Measurements from ENCODE around the gene TMCO6. TPM values are rescaled to one million over a fixed set of nuclear protein-coding genes. Genes with fewer than 3 reads are reported as not detected.
"Not testable (repeated sequence)": the region's sequence is repeated elsewhere in the genome, so short reads cannot be mapped to it uniquely, and the experiment has no call there.

The TMCO6 gene
- total and polyA plus RNA-seq, 2 experiments from 2014 or later = 18.7 to 19.9 TPM

GRCh38 chr5:140637371-140638100, 1.7 kb upstream of the TMCO6 start:
- Mint-ChIP-seq H3K9me3 (peaks cover 12% of the 10 kb centered on the region), H3K36me3 (ENCODE audit: low read depth) (peaks cover 14% of the 10 kb centered on the region), H3K4me1 (peaks cover 11% of the 10 kb centered on the region), H3K27me3 (ENCODE audit: insufficient read depth, low read depth, poor library complexity) (peaks cover 19% of the 10 kb centered on the region), H3K27ac (no peak overlapping the region), H3K4me3 (no peak overlapping the region)
- no peak overlapping the region for H3K4me2 ChIP-seq
- DNase-seq (ENCODE audit: low spot score) (peak; percentile 23), ATAC-seq (no peak)
- no peaks in the 10 kb centered on the region; the same call in 1 of the 2 replicates for H4K20me1 ChIP-seq (replicated peaks; ENCODE audit: insufficient read depth)
- TF ChIP-seq ZNF114 (CRISPR knock-in tag; IDR thresholded peaks at IDR 0.05) = no peak
- no peak for TF ChIP-seq ZNF462 (CRISPR knock-in tag; IDR thresholded peaks at IDR 0.05)
- TF ChIP-seq ETS1 (IDR thresholded peaks at IDR 0.05) = no peak
- TF ChIP-seq NANOG (IDR thresholded peaks at IDR 0.05; ENCODE audit: borderline replicate concordance) = no peak
- no peak for TF ChIP-seq REST (IDR thresholded peaks at IDR 0.05; ENCODE audit: unreplicated experiment)
- no peak for TF ChIP-seq CTCF (conservative IDR thresholded peaks at IDR 0.05; ENCODE audit: low read depth in 2 of 2)
- no peak for TF ChIP-seq STAT1 (IDR thresholded peaks at IDR 0.05; ENCODE audit: unreplicated experiment)
- TF ChIP-seq POLR2AphosphoS5 (IDR thresholded peaks at IDR 0.05; ENCODE audit: low read depth) = no peak
- no peak for TF ChIP-seq EZH2phosphoT487 (IDR thresholded peaks at IDR 0.05; ENCODE audit: unreplicated experiment)
- no peaks in the 10 kb centered on the region for H3K36me3 ChIP-seq (ENCODE audit: insufficient read depth)
- 0 out of 2 replicates have a peak, but pooled peaks cover 3% of the 10 kb centered on the region for H3K9me2 ChIP-seq (ENCODE audit: insufficient read depth)
- H3K27me3 ChIP-seq (ENCODE audit: insufficient read depth) = peaks cover 17% of the 10 kb centered on the region
- H3K27ac ChIP-seq (ENCODE audit: low read depth) = no peak overlapping the region
- peak overlapping the region; percentile 60; the same call in 1 of the 2 replicates for H2AFZ ChIP-seq
- peaks cover 13% of the 10 kb centered on the region for H3K79me2 ChIP-seq (replicated peaks; ENCODE audit: insufficient read depth)
- H3K4me1 ChIP-seq (ENCODE audit: insufficient read depth) = peaks cover 17% of the 10 kb centered on the region
- no peak overlapping the region for H3K4me3 ChIP-seq
- no peaks in the 10 kb centered on the region for H3F3A ChIP-seq (replicated peaks; ENCODE audit: low read depth)

GRCh38 chr5:140638898-140639147, 428 bp upstream of the TMCO6 start:
- Histone ChIP-seq H3K4me1 (ENCODE audit: insufficient read depth) (peaks cover 17% of the 10 kb centered on the region), H3K4me3 (peak overlapping the region; percentile 86), H3K27ac (ENCODE audit: low read depth) (peak overlapping the region; percentile 13; the same call in 1 of the 2 replicates), H3K79me2 (replicated peaks; ENCODE audit: insufficient read depth) (peaks cover 13% of the 10 kb centered on the region), H2AFZ (peak overlapping the region; percentile 73), H3K4me2 (peak overlapping the region; percentile 66; the same call in 1 of the 2 replicates)
- not testable (repeated sequence) for ATAC-seq; H4K20me1 ChIP-seq (replicated peaks; ENCODE audit: insufficient read depth); H3K9me2 ChIP-seq (ENCODE audit: insufficient read depth); H3F3A ChIP-seq (replicated peaks; ENCODE audit: low read depth); H3K27me3 ChIP-seq (ENCODE audit: insufficient read depth); H3K36me3 ChIP-seq (ENCODE audit: insufficient read depth); H3K9me3 Mint-ChIP-seq; DNase-seq (ENCODE audit: low spot score)
- peaks cover 18% of the 10 kb centered on the region for H3K27me3 Mint-ChIP-seq (ENCODE audit: insufficient read depth, low read depth, poor library complexity)
- peaks cover 26% of the 10 kb centered on the region for H3K36me3 Mint-ChIP-seq (ENCODE audit: low read depth)
- H3K4me3 Mint-ChIP-seq = peak overlapping the region; percentile 90
- peak overlapping the region; percentile 28; the same call in 1 of the 2 replicates for H3K27ac Mint-ChIP-seq
- H3K4me1 Mint-ChIP-seq = peaks cover 11% of the 10 kb centered on the region; the same call in 2 of the 3 replicates

All from GM23338 (cell line).